HL-60 (cell line): ENCODE measurements around the gene C5orf46.

ENCODE experiments used
- TF ChIP-seq, protein P1 (sequence below): IDR thresholded peaks from 2 replicates; pipeline ENCODE4 v1.6.1; 2012; ENCODE audit warnings: low read depth; ENCODE audit not compliant: insufficient replicate concordance
- TF ChIP-seq, protein P2 (sequence below): IDR thresholded peaks from one replicate; pipeline ENCODE4 v1.5.1; 2011; ENCODE audit warnings: low read length, control low read depth, inconsistent platforms; ENCODE audit not compliant: insufficient read depth

DNA sequence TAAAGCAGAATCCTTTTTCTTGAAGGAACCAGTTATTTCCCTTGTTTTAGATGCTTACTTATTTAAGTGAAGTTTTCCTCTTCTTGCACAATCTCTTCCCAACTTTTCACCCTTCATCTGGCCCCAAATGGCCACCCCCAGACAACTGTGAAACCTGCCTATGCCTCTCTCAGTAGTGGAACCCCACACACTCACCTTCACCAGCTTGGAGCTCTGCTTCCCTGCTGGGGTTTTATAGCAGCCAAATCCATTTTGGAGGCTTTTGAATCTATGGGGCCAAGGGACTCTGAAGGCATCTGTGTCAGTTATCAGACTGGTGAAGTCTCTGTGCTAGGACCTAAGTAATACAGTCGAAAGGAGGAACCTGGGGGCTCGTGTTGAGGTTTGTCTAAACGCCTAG is 52.0 kb downstream of the C5orf46 start:
- TF ChIP-seq, protein P1, sequence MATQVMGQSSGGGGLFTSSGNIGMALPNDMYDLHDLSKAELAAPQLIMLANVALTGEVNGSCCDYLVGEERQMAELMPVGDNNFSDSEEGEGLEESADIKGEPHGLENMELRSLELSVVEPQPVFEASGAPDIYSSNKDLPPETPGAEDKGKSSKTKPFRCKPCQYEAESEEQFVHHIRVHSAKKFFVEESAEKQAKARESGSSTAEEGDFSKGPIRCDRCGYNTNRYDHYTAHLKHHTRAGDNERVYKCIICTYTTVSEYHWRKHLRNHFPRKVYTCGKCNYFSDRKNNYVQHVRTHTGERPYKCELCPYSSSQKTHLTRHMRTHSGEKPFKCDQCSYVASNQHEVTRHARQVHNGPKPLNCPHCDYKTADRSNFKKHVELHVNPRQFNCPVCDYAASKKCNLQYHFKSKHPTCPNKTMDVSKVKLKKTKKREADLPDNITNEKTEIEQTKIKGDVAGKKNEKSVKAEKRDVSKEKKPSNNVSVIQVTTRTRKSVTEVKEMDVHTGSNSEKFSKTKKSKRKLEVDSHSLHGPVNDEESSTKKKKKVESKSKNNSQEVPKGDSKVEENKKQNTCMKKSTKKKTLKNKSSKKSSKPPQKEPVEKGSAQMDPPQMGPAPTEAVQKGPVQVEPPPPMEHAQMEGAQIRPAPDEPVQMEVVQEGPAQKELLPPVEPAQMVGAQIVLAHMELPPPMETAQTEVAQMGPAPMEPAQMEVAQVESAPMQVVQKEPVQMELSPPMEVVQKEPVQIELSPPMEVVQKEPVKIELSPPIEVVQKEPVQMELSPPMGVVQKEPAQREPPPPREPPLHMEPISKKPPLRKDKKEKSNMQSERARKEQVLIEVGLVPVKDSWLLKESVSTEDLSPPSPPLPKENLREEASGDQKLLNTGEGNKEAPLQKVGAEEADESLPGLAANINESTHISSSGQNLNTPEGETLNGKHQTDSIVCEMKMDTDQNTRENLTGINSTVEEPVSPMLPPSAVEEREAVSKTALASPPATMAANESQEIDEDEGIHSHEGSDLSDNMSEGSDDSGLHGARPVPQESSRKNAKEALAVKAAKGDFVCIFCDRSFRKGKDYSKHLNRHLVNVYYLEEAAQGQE, result no peak
- TF ChIP-seq, protein P2, sequence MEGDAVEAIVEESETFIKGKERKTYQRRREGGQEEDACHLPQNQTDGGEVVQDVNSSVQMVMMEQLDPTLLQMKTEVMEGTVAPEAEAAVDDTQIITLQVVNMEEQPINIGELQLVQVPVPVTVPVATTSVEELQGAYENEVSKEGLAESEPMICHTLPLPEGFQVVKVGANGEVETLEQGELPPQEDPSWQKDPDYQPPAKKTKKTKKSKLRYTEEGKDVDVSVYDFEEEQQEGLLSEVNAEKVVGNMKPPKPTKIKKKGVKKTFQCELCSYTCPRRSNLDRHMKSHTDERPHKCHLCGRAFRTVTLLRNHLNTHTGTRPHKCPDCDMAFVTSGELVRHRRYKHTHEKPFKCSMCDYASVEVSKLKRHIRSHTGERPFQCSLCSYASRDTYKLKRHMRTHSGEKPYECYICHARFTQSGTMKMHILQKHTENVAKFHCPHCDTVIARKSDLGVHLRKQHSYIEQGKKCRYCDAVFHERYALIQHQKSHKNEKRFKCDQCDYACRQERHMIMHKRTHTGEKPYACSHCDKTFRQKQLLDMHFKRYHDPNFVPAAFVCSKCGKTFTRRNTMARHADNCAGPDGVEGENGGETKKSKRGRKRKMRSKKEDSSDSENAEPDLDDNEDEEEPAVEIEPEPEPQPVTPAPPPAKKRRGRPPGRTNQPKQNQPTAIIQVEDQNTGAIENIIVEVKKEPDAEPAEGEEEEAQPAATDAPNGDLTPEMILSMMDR, result no peak
